Karpas-422 (cell line): ENCODE results near the gene WNK2. TPM values are rescaled to one million over a fixed set of nuclear protein-coding genes. Genes with fewer than 3 reads are reported as not detected.

Experiments used
- DNase-seq: peaks from one replicate; pipeline ENCODE4 v3.0.0-alpha.2; 2015
- H2AFZ ChIP-seq: fragments of 200-600 bp; sonication (generic); 2 replicates; pipeline ENCODE4 v1.6.1; 2014; ENCODE audit warnings: antibody characterized with exemption, low read length, mixed read lengths
- H3K27ac ChIP-seq: fragments of 200-600 bp; sonication (generic); 2 replicates; pipeline ENCODE4 v1.5.1; 2014; ENCODE audit warnings: mild to moderate bottlenecking, low read length, moderate library complexity
- H3K27me3 ChIP-seq: fragments of 200-600 bp; sonication (generic); 2 replicates; pipeline ENCODE4 v1.6.1; 2014; ENCODE audit warnings: low read length, mixed read lengths
- H3K36me3 ChIP-seq: fragments of 200-600 bp; sonication (generic); 2 replicates; pipeline ENCODE4 v1.6.1; 2014; ENCODE audit warnings: low read length, mixed read lengths; ENCODE audit not compliant: insufficient read depth
- H3K4me1 ChIP-seq: fragments of 200-600 bp; sonication (generic); 2 replicates; pipeline ENCODE4 v1.6.1; 2014; ENCODE audit warnings: mild to moderate bottlenecking, low read length, mixed read lengths
- H3K4me2 ChIP-seq: fragments of 200-600 bp; sonication (generic); 2 replicates; pipeline ENCODE4 v1.6.1; 2014; ENCODE audit warnings: low read length, low read depth, mild to moderate bottlenecking; ENCODE audit not compliant: poor library complexity, severe bottlenecking
- H3K4me3 ChIP-seq: fragments of 200-600 bp; sonication (generic); 2 replicates; pipeline ENCODE4 v1.5.1; 2014; ENCODE audit warnings: mild to moderate bottlenecking, antibody characterized with exemption, low read length, mixed read lengths
- H3K79me2 ChIP-seq: fragments of 200-600 bp; sonication (generic); 2 replicates; pipeline ENCODE4 v1.6.1; 2014; ENCODE audit warnings: mild to moderate bottlenecking, low read length, mixed read lengths
- H3K9ac ChIP-seq: fragments of 200-600 bp; sonication (generic); 2 replicates; pipeline ENCODE4 v1.6.0; 2014; ENCODE audit warnings: low read length
- H3K9me2 ChIP-seq: fragments of 200-600 bp; sonication (generic), shearing (Covaris generic); replicated peaks from 2 replicates; pipeline ENCODE4 v1.6.0; 2014; ENCODE audit warnings: mild to moderate bottlenecking, low read length, moderate library complexity; ENCODE audit not compliant: insufficient read depth
- H3K9me3 ChIP-seq: fragments of 300-700, 200-600 bp; sonication (generic); 2 replicates; pipeline ENCODE4 v1.6.1; 2014; ENCODE audit warnings: low read length, mixed read lengths
- H4K20me1 ChIP-seq: fragments of 200-600 bp; sonication (generic); 2 replicates; pipeline ENCODE4 v1.6.1; 2014; ENCODE audit warnings: mild to moderate bottlenecking, antibody characterized with exemption, low read length, low read depth; ENCODE audit not compliant: insufficient read depth
- total RNA-seq: library from RNA; depleted of rRNA; stranded (reverse); fragments of >200 nt; shearing (Covaris generic); gene quantifications from 2 replicates; pipeline ENCODE4 v1.2.3, GENCODE V29; 2014; ENCODE audit warnings: low replicate concordance

WNK2 gene
- total RNA-seq, 1 experiment from 2014 or later, result not detected

DNA sequence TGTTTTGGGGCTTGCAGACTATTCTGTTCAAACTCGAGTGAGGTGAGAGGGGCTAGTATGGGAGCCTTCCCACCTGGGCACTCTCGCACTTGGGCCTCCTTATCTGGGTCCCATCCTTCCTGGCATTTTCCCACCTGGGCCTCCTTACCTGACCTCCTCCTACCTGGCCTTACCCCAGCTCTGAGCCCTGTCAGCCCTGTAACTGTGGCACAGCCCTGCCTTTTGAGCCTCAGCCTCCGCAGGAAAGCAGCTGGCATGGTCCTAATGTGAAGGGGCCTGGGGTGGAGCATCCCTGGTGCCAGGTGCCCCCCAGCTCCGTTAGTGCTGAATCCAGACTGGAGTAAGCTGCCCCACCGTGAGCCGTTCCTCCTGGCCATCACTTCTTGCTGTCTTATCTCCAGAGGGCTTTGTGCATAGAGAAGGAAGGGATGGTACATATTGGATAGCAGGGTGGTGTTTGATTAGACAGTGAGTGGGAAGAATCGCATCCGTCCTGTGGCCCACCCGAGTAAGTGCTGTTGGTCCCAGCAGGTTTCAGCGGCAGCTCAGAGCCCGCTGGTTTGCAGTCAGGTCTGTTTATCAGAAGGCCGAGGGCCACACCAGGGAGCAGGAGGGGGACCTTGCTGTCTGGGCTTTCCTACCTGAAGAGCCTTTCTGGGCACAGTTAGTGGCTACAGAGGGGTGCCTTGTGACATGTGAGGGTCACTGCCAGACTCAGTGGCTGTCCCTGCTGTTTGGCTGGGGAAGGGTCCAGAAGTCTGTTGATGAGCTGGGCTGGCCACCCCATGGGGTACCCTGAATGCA is 76.5 kb downstream of the WNK2 start:
- Histone ChIP-seq H3K79me2 (no peaks in the 10 kb centered on the region), H2AFZ (no peak overlapping the region), H3K9ac (no peak overlapping the region), H3K4me2 (no peak overlapping the region), H3K27ac (no peak overlapping the region), H3K4me3 (no peak overlapping the region), H4K20me1 (no peaks in the 10 kb centered on the region), H3K36me3 (no peaks in the 10 kb centered on the region), H3K9me3 (no peaks in the 10 kb centered on the region), H3K27me3 (no peaks in the 10 kb centered on the region), H3K9me2 (no peaks in the 10 kb centered on the region), H3K4me1 (peaks cover 3% of the 10 kb centered on the region; the same call in 1 of the 2 replicates)
- no peak for DNase-seq

DNA sequence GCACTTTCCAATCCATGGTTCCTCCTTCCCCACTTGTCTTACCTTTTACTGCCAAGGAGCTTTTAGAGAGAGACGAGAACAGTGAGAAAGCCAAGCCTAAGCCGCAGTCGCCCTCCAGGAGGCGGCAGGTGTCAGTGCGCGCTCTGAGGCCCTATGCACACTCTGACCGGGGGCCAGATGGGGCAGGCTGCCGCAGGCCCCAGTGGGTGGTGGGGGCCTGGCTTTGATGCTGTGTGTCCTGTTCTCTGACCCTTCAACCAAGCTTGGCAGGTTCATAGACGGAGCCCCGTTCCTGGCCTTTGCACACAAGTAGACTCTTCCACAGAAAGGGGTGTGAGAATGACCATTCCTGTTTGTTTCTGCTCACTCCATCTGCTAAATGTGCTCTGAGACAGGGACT is 77.3 kb downstream of the WNK2 start:
- no peak overlapping the region for H3K27ac ChIP-seq
- no peak overlapping the region for H2AFZ ChIP-seq
- H4K20me1 ChIP-seq, result no peaks in the 10 kb centered on the region
- H3K9ac ChIP-seq, result no peak overlapping the region
- DNase-seq, result no peak
- peaks cover 11% of the 10 kb centered on the region for H3K4me1 ChIP-seq
- no peak overlapping the region for H3K4me3 ChIP-seq
- no peaks in the 10 kb centered on the region for H3K79me2 ChIP-seq
- no peaks in the 10 kb centered on the region for H3K9me3 ChIP-seq
- no peaks in the 10 kb centered on the region for H3K9me2 ChIP-seq
- H3K36me3 ChIP-seq, result no peaks in the 10 kb centered on the region
- no peak overlapping the region for H3K4me2 ChIP-seq
- no peaks in the 10 kb centered on the region for H3K27me3 ChIP-seq

DNA sequence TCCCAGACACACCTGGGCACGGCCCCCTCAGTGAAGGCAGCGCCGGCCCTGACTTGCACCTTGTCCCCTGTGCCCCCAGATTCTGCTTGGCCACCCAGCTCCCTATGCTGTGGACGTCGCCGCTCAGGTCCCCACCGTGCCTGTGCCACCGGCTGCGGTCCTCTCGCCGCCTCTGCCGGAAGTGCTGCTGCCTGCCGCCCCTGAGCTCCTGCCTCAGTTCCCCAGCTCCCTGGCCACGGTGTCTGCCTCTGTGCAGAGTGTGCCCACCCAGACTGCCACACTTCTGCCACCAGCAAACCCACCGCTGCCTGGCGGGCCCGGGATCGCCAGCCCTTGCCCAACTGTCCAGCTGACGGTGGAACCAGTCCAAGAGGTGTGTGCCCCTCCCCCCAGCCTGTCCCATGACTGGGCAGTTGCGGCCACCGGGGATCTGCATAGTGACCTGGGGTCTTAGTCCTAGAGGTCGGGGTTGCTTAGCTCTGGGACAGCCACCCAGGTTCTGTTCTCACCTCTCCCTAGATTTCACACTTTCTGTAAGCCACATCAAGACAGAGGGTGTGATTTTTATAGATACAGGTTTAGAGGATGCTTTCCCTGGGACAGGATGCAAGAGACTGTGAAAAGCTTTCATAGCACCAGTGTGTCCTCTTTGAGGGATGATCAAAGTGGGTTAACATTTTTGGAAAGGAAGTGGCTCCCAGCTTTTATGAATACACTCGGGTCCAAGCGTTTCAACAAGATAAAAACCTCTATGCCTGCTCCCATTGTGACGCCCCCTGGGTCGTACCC is 78.0 kb downstream of the WNK2 start:
- H3K4me2 ChIP-seq, result no peak overlapping the region
- no peaks in the 10 kb centered on the region for H3K79me2 ChIP-seq
- H3K9me2 ChIP-seq, result no peaks in the 10 kb centered on the region
- H2AFZ ChIP-seq, result no peak overlapping the region
- H3K27ac ChIP-seq, result no peak overlapping the region
- no peak overlapping the region for H3K4me3 ChIP-seq
- no peaks in the 10 kb centered on the region for H4K20me1 ChIP-seq
- no peaks in the 10 kb centered on the region for H3K9me3 ChIP-seq
- H3K27me3 ChIP-seq, result no peaks in the 10 kb centered on the region
- DNase-seq, result no peak
- no peak overlapping the region for H3K9ac ChIP-seq
- H3K4me1 ChIP-seq, result peaks cover 17% of the 10 kb centered on the region
- no peaks in the 10 kb centered on the region for H3K36me3 ChIP-seq

DNA sequence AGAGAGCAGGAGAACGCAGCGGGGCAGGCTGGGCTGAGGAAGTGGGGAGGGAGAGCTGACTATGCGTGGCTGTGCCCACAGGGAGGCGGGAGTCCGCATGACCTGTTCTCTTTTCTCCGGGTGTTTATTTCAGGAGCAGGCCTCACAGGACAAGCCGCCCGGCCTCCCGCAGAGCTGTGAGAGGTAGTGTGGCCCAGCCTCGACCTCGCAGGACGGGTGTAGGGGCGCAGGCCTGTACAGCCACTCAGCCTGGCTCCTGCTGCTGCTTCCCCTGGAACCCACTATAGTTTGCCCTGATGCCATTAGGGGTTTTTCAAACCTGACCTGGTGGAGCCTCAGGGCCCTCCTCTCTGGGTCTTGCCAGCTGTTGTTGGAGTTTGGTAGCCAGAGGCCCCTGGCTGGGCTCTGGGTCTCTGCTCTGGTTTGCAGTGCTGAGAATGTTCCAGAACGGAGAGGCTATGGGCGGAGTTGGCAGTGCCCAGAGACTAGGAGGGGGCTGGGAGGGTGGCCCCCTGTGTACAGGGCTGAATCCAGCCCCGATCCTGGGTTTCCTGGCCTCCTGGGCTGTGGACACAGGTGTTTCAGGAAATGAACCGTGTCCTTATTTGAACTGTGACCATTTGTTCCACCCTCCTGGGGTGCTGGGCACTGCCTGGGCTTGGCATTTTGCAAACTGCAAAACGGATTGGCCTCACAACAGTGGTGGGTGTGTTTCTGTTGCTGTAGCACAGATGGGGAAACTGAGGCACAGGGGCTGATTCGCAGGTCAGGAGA is 78.8 kb downstream of the WNK2 start:
- DNase-seq, result no peak
- no peak overlapping the region for H3K4me2 ChIP-seq
- no peak overlapping the region for H3K9ac ChIP-seq
- no peaks in the 10 kb centered on the region for H3K9me2 ChIP-seq
- H4K20me1 ChIP-seq, result no peaks in the 10 kb centered on the region
- H2AFZ ChIP-seq, result no peak overlapping the region
- no peak overlapping the region for H3K27ac ChIP-seq
- no peaks in the 10 kb centered on the region for H3K27me3 ChIP-seq
- no peaks in the 10 kb centered on the region for H3K79me2 ChIP-seq
- no peaks in the 10 kb centered on the region for H3K36me3 ChIP-seq
- H3K4me1 ChIP-seq, result peaks cover 25% of the 10 kb centered on the region
- H3K4me3 ChIP-seq, result no peak overlapping the region
- H3K9me3 ChIP-seq, result no peaks in the 10 kb centered on the region

DNA sequence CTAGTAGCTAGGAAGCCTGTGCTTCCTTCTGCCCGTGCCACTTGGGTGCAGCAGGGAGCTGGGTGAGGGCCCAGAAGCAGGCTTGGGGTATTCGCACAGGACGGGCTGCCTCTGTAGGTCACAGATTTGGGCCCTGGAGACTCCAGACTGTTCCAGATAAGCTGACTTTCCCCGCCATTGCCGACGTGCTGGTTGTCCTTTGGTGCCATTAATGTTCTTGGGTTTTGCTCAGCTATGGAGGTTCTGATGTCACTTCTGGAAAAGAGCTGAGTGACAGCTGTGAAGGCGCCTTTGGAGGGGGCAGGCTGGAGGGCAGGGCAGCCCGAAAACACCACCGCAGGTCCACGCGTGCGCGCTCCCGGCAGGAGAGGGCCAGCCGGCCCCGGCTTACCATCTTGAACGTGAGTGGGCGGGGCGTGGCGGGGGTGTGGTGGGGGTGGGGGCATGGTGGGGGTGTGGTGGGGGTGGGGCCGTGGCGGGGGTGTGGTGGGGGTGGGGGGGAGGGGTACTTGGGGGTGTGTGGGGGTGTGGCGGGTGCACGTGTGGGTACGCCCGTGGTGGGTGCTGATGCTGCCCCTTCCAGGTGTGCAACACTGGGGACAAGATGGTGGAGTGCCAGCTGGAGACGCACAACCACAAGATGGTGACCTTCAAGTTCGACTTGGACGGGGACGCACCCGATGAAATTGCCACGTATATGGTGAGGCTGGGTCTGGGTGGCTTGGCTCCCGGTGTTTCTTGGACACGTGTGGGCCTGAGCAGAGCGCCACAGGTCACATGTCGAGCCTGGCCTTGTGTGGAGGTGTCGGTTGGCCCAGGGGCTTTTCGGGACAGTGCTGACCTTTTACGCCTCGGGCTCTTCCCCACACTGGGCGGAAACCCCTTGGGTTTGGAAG is 79.6 kb downstream of the WNK2 start:
- no peaks in the 10 kb centered on the region for H3K9me2 ChIP-seq
- no peak overlapping the region for H3K4me3 ChIP-seq
- DNase-seq, result no peak
- no peaks in the 10 kb centered on the region for H3K9me3 ChIP-seq
- H3K4me2 ChIP-seq, result no peak overlapping the region
- no peak overlapping the region for H3K9ac ChIP-seq
- H3K79me2 ChIP-seq, result no peaks in the 10 kb centered on the region
- no peak overlapping the region for H3K27ac ChIP-seq
- no peak overlapping the region for H2AFZ ChIP-seq
- H3K4me1 ChIP-seq, result peaks cover 33% of the 10 kb centered on the region
- H4K20me1 ChIP-seq, result no peaks in the 10 kb centered on the region
- H3K27me3 ChIP-seq, result no peaks in the 10 kb centered on the region
- no peaks in the 10 kb centered on the region for H3K36me3 ChIP-seq

DNA sequence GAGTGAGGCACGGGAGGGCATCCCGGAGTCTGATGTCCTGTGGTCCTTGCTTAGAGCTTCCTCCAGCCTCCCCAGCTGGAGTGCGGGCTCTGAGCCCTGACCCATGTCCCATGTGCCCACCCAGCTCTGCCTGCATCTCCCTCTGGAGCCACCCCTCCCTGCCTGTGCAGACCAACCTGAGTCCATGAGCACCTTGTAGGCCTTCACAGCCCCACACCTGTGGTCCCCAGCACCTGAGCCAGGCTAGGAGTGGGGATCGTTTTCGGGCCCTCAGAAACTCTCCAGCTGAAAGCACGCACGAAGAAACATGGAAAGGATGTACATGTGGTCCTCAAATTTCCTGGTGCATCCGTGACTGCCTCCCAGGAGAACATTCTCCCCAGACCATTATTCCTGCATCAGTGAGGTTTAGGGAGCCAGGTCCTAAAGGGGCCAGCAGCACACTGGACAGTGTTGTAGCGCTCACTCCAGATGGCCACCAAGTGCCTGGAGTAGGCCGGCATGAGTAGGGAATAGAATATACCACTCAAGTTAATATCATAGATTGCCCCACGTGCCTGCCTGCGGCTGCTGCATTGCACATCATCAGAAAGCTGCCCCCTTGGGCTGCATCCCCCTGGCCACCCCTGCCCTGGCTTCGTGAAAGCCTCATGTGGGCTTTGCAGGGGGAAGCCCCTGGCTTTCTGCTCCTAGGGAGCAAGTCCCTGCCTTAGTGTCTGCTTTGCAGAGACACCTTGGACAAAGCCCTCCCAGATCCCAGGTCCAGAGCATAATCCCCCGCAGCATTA is 80.6 kb downstream of the WNK2 start:
- Histone ChIP-seq H3K9me3 (no peaks in the 10 kb centered on the region), H3K9me2 (no peaks in the 10 kb centered on the region), H3K36me3 (no peaks in the 10 kb centered on the region), H3K27ac (no peak overlapping the region), H2AFZ (no peak overlapping the region), H3K79me2 (no peaks in the 10 kb centered on the region), H3K27me3 (no peaks in the 10 kb centered on the region), H3K4me3 (no peak overlapping the region), H3K9ac (no peak overlapping the region), H3K4me1 (peaks cover 43% of the 10 kb centered on the region), H3K4me2 (no peak overlapping the region), H4K20me1 (no peaks in the 10 kb centered on the region)
- no peak for DNase-seq

DNA sequence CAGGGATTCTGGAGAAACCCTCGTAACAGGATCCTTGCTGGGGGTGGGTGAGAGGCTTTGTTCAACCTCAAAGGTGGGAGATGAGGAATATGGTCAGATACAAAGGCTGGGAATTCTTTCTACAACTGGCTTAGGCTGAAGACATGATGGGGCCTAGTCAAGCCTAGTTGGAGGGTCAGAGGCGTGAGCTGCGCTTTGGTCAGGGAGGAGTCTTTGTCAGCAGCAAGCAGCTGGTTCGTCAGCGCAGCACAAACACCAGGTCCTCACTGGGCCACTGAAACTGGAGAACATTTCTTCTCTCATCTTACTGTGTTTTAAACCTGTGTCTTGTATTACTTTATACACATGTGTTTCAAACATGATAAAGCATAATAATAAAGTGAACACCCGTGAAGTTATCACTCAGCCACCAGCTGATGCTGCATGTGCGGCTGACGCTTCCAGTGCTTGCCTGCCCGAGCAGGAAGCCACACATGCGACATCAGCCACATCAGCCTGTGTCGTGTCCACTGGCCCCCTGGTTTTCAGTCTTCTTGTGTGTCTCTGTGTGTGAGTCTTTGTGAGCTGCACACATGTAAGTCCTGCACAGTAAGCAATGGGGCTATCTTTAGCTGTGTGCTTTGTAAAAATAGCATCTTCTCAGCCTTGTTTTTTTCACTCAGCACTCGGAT is 81.5 kb downstream of the WNK2 start:
- no peaks in the 10 kb centered on the region for H3K27me3 ChIP-seq
- no peaks in the 10 kb centered on the region for H4K20me1 ChIP-seq
- no peak overlapping the region for H3K4me3 ChIP-seq
- no peaks in the 10 kb centered on the region for H3K36me3 ChIP-seq
- no peak overlapping the region for H3K9ac ChIP-seq
- H3K79me2 ChIP-seq, result no peaks in the 10 kb centered on the region
- no peak overlapping the region for H3K27ac ChIP-seq
- no peaks in the 10 kb centered on the region for H3K9me3 ChIP-seq
- DNase-seq, result no peak
- H2AFZ ChIP-seq, result no peak overlapping the region
- H3K4me1 ChIP-seq, result peaks cover 52% of the 10 kb centered on the region
- H3K9me2 ChIP-seq, result no peaks in the 10 kb centered on the region
- H3K4me2 ChIP-seq, result peak overlapping the region; percentile 5
